GM21390 (cell line): ENCODE measurements around the gene POLD3.
"Not testable (repeated sequence)": the region's sequence is repeated elsewhere in the genome, so short reads cannot be mapped to it uniquely, and the experiment has no call there.

Source experiments
- ATAC-seq: cut with Tn5 transposase; IDR thresholded peaks from one replicate; pipeline ENCODE4 v1.9.1; 2021; ENCODE audit not compliant: unreplicated experiment

POLD3 gene

DNA sequence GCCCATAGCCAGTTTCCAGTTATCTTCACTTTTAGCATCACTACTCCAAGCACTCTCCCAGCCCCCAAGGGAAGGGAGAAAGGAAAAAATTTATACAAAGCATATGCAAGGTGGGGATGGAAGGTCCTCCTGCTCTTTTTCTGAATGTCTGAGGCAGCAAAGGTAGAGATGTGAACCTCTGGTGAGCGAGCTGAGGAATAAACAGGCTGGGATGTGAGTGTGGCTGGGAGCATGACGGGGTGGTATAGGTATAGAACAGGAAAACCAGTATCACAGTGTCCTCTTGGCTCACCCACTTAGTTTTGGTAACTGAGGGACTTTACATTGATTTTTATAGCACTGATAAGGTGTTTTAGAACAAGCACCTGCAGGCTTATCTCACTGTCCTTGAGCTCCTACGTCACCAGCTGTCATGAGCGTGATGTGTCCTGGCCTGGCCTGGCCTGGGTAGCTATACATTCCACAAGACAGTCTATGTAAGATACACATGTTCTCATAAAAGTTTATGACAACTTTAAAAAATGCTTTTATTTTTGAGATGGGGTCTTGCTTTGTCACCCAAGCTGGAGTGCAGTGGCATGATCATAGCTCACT lies 10.3 kb upstream of the POLD3 start:
- no peak for ATAC-seq

DNA sequence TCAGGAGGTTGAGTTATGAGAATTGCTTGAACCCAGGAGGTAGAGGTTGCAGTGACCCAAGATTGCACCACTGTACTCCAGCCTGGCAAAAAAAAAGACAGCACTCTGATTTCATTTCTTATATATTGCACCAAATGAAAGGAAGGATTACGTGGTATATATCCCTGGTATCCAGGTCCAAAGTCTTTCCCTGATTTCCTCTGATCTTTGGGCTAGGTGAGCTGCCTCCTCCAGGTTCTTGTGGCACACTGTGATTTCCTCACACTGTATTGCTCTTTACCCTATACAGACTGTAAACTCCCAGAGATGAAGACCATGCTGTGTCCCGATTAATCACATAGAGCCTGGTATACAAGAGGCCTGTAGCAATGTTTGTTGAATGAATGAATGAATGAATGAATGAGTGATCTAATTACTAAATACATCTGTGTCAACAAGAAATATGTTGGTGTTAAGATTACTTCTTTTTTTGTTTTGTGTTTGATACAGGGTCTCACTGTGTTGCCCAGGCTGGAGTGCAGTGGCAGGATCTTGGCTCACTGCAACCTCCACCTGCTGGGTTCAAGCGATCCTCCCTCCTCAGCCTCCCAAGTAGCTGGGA lies 9.3 kb upstream of the POLD3 start:
- no peak for ATAC-seq

DNA sequence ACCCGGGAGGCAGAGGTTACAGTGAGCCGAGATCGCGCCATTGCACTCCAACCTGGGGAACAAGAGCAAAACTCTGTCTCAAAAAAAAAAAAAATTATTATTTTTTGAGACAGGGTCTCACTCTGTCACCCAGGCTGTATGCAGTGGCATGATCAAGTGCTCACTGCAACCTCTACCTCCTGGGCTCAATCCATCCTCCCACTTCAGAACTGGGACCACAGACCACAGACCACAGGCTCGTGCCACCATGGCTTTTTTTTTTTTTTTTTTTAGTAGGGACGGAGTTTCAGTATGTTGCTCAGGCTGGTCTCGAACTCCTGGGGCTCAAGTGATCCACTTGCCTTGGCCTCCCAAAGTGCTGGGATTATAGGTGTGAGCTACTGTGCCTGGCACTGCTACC lies 1.9 kb upstream of the POLD3 start:
- not testable (repeated sequence) for ATAC-seq

DNA sequence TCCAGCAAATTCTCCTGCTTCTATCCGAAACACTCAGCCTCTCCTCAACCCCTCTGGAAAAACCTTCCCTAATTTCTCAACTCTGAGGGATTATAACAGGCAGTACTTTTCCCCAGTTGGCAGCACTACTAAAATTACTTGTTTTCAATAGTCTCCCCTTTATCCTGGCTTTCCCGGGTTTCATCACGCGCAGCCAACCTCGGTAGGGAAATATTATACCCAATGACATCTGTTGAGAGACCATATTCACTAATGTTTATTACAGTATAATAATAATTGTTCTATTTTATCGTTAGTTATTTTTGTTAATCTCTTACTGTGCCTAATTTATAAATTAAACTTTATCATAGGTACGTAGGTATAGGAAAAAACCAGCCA lies 330 bp upstream of the POLD3 start:
- ATAC-seq = no peak

DNA sequence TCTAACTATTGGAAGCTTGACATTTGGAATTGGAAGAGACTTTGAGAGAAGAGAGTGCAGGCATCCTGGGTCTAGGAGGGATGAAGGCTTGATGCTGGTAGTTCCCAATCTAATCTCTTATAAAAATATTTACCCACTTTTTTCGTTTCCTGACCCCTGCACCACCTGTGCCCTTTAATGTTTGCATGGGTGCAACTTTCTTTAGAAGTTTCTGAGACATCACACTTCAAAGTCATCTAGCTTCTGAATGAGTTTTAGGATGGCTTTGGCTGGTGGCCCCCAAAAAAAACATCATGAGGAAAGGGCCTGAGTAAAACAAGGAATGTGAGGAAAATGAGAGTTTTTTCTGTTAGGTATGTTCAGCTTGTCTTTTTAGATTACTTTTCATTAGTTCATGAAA lies 1.1 kb downstream of the POLD3 start:
- no peak for ATAC-seq

DNA sequence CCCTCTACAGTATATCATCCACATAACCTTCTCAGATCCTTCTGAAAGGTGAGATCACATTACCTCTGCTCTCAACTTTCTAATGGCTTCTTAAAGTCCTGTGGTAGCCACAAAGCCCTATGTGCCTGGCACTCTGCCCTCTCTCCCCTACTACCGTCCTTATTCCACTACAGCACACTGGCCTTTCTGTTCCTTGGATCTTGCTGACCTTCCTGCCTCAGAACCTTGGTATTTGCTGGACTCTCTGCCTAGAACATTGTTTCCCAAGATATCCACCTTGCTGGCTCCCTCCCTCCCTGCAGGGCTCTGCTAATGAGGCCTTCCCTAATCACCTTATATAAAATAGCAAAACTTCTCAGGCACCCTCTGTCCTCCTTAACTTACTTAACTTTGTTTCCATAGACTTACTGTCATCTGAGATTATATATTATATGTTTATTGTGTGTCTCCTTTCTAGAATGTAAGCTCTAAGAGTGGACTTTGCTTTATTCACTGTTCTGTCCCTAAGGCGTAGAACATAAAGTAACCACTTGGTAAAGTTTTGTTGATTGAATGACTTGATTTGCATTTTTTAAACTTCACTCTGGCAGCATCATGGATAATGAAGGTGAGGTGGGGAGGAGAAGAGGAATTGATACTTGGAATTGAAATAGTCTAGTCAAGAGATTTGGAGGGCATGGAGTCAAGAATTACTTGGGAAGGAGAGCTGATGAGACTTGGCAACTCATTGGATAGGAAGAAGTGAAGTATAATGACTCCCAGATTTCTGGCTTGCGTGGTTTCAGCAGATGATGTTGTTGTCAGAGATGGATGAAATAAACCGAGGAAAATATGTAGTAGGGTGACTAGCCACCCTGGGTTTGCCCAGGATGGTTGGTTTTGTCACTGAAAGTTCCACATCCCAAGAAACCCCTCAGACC lies 10.5 kb downstream of the POLD3 start:
- no peak for ATAC-seq

DNA sequence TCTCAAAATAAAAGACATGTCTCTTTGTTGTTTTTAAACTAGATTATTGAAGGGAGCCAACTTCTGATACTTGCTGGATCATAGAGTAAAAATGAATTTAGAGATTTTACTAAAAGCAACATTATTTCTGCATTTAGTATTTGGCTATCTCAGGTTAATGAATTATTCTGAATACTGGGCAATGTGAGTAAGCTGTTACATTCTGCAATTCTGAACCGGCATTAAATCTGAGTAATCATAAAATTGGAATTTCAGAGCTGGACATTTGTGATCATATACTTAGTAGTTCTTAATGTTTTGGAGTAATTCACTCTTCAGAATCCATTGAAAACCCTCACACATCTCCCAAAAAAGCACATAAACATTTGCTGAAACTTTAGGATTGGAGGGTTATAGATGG lies 11.5 kb downstream of the POLD3 start:
- no peak for ATAC-seq

DNA sequence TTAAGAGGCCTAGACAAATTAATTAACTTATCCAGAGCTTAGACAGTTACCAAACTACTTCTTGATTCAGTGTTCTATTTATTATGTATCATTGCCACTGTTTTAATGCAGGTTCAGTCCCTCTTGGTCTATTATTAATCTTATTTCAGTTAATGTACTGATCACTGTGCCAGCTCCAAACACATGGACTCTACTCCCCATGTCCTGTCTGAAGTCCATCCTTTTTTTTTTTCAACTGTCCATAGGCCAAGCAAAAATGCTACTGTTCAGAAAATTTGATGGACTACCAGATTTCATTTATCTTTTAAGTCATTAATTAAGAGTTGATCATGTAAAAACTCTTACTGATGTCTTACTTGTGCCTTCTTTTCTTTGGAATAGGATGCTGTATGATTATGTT lies 11.9 kb downstream of the POLD3 start:
- ATAC-seq = no peak

DNA sequence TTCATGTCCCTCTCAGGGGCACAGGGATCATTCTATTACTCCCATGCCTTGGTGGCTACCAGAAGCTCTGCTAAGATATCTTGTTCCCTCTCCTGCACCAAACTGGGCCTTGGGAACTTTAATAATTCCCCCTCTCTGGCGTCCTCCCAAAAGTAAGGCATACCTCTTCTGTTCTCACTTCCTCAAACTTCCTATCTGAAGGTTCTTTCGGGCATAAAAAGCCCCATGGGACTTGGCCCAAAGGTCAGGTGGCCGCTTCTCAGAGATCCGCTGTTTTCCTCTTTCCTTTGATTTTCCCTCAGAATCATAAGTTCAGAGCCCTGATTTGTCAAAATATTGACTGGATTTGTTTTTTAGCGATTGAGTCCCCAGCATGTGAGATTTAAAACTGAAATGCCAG lies 13.0 kb downstream of the POLD3 start:
- no peak for ATAC-seq

DNA sequence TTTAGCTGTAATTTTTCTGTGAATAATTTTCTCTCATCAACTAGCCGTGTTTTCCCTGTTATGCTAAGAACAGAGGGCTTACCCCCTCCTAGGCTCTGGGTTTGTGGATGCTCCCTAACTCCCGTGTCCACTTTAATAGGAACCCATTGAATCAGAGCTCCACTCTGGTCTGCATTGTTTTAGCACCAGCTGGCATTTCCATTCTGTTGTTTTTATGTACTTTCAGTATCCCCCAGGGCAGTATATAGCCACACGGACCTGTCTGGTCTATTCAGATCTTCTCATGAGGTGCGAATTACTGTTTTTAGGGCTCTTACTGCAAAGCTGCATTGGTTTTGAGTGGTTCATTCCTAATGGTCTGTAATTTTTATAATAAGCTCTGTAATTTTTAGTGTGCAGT lies 16.0 kb downstream of the POLD3 start:
- ATAC-seq = no peak

DNA sequence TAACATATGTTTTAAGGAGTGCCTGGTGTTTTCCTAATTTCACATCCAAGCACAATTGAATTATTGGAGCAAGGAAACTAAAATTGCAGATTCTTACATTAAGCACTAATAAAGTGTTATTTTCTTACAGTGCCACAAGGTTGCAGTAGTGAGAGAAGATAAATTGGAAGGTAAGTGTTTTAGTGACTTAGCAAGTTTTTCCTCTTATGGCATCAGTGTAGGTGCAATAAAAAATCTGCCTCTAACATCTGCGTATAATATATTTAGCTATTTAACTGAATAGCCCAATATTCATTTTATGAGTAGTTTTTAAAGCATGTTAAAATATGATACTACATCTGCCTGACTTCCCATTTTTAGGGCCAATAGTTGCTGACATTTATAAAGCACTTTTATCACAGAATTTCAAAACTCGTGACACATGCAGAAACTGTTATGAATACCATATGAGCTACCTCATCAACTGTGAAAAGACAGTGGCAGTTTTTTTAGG lies 19.0 kb downstream of the POLD3 start:
- no peak for ATAC-seq

DNA sequence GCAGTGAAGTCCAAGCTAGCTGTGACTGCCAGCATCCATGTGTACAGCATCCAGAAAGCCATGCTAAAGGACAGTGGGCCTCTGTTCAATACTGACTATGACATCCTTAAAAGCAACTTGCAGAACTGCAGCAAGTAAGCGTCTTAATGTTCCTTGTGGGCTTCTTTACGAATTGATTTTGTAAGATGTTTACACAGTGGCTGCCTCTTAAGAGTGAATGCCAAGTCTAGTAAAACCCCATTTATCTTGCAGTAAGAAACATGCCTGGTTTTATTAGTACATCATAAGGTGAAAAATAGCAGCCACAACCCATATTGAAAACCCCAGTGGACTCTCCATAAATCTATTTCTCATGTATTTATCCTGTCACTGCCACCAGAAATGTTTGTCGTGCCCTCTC lies 20.5 kb downstream of the POLD3 start:
- no peak for ATAC-seq

DNA sequence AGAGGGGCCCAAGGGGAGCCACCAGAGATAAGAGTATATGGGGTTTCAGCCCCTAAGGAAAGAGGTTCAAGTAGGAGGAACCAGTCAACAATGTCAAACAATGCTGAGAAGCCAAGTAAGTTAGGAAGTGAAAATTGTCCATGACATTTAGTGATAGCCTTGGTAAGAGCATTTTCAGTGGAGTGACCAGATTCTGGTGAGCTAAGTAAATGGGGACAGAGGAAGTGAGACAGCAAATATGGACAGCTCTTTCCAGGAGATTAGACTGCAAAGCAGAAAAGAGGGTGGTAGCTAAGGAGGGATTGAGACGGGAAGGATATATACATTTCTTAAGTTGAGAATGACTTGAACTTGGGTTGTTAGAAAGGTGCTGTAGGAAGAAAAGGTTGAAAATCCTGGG lies 22.9 kb downstream of the POLD3 start:
- ATAC-seq = no peak

DNA sequence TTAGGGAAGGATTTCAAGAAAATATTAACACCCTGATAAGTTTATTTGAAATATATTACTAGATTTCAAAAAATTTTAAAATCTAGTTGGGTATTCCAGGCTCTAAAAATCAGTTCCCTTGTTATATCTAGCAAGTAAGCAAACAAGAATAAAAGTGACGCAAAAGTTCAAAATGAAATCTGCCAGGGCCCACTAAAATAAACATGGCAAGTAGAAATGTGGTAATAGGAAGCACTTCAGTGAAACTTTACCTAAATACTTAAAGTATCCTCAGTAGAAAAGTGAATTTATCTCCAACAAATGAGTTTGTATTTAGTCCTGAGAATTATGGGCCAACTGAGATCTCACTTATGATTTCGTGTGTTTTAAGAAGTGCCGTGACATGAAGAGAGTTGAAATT lies 23.6 kb downstream of the POLD3 start:
- no peak for ATAC-seq

DNA sequence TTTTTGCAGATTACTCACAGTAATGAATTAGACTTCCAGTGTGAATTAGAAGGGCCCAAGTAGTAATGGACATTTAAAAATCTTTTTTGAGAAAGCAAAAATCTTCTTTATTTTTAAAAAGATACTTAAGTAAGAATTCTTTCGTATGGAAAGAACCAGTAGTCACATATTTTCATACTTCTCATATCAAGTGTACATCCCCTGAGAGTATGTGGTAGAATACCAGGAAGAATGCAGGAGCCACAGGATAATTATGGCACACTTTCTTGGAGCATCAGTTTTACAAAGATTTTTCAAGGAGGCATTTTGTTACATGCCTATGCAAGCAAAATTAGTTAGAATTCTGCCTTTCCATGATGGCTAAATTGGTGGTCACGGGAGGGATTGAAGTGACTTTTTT lies 28.1 kb downstream of the POLD3 start:
- no peak for ATAC-seq

DNA sequence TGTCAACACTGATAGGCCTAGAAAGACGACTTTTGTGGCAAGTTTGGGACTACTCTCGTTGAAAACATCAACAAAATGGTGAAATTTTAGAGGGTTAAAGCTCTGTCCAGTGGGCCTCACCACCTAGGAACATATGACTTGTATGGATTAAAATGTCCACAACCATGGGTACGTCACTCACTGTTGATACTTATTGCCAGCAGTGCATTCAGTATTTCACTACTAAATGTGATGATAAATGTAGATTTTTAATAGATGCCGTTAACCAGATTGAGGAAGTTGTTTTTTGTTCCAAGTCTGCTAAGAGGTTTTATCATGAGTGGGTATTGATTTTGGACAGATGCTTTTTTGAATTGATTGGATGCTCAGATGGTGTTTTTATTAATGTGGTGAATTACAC lies 33.7 kb downstream of the POLD3 start:
- no peak for ATAC-seq

DNA sequence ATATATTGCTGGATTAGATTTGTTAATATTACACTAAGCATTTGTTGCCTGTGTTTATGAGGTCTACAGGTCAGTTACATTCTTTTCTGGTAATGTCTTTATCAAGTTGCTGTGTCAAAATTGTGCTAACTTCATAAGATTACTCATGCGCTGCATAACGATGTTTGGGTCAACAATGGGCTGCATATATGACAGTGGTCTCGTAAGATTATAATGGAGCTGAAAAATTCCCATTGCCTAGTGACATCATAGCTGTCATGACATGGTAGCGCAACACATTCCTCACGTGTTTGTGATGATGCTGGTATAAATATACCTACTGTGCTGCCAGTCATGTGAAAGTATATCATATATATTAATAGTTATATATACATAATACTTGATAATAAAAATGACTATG lies 34.2 kb downstream of the POLD3 start:
- ATAC-seq = no peak

DNA sequence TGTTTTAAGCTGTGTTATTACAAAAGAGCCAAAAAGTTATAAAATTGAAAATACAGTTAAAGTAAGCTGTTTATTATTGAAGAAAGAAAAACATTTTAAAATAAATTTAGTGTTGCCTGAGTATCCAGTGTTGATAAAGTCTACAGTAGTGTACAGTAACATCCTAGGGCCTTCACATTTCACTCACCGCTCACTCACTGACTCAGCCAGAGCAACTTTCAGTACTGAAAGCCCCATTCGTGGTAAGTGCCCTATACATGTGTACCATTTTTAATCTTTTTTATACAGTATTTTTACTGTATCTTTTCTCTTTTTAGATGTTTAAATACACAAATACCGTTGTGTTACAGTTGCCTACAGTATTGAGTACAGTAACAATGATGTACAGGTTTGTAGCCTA lies 35.0 kb downstream of the POLD3 start:
- ATAC-seq = no peak

DNA sequence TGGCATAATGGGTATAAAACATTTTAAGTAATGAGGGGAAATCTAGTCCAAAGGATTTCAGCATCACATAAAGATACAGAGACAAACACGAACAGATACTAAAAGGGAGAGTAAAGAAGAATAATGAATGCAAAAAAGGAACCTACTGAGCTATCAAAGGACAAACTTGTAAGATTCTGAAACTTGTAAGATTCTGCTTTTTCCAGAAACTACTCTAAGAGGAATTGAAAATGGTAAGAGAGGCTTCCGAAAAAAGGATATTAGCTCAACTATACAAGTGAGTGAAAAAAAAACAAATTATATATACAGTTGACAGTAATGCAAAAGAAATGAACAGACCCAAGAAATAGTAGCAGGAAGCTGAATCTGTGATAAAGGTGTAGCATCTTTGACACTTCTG lies 37.7 kb downstream of the POLD3 start:
- no peak for ATAC-seq

DNA sequence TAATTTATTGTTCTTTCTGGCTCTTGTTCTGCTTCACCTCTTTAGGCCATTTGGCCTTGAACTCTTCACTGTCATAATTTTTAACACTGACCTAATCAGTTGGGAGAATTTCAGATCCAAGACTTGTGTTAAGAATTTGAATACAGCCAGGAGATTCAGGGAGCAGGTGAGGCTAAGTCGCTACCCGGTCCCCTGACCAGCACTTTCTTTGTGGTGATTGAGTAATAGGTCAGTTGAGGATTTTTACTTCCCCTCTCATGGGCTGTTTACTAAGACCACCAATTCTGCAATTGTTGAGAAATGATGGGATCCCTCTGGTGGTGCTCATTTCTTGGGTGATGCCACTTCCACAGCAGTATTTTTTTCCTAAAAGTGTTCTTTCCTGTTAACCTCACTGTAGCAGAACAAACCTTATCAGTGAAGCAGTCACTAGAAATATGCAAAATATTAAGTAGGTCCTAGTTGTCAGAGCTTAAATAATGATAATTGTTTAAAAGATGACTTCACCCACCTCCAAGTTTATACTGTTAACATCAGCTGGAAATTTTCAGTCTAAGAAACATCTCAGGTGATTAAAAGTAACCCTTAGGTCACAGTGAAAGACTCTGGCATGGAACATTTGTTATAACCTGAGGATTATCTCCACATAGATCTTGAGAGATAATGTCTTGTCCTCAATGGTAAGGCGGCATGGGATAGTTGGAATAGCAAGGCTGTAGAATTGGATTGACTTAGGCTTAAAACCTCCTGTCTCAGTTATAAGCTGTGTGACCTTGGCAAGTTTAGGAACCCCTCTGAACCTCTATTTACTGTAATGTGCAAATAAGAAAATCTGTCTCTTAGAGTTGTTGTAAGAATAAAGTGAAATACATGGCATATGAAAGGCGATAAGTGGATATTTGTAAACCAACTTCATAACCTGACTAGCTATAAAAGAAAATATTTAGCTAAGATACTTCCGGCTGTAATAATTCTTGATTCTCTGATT lies 41.3 kb downstream of the POLD3 start:
- ATAC-seq = no peak

DNA sequence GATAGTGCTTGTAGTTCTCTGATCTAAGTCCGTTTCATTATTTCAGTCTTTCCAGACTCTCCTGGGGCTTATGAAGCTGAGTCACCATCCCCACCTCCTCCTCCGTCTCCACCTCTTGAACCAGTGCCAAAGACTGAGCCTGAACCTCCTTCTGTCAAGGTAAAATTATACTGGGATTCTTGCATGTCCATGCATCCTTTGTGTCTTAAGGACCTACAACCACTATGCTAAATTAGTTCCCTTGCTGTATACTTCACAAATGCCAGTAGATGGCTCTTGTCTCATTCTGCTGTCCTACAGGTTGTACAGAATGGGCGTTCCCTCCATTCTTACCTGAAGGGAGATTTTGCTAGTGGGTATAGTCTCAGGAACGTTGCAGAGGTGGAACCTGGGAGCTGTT lies 42.2 kb downstream of the POLD3 start:
- ATAC-seq = no peak
